GM19351 (cell line): Measurements from ENCODE around the gene OSBPL10.
A peak's percentile ranks its signal among the peaks of the same experiment; 100 is the strongest.
"Not testable (repeated sequence)": the region's sequence is repeated elsewhere in the genome, so short reads cannot be mapped to it uniquely, and the experiment has no call there.

Experiments used
- ATAC-seq: cut with Tn5 transposase; IDR thresholded peaks from one replicate; pipeline ENCODE4 v1.9.1; 2021; ENCODE audit warnings: mild to moderate bottlenecking, moderate library complexity; ENCODE audit not compliant: unreplicated experiment

OSBPL10 gene

DNA sequence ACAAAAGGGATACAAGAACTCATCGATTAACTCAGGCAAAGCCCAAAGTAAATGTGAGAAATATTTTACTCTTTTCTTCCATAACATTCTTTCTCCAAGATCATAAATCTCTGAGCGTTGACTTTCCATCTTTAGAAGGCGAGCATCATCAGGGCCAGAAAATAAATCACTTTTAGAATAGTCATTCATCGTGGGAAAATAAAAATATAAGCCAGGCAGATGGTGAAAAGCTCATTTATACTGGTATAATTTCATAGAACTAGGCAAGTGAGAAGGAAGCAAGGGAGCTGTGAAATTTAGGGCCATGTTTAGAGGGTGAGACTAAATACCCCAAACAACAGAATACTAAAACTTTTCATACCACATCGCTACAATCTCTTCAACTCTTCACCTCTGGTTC is 257.4 kb downstream of the OSBPL10 start:
- ATAC-seq: no peak

DNA sequence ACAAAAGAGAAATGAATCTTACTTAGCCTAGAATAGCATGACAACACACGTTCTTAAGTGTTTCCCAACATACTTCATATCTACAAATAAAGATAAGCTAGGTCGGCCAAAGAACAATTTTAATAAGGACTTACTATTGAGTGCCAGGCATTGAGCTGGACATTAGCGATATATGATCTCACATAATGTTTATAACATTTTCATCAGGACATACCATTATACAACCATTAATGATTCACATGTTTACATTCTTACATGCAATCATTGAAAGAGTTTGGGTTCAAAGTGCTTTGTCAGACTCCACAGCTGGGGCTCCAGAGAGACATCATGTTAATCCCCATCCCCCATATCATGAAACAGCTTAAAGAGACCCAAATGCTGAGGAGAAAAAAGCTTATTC is 259.4 kb downstream of the OSBPL10 start:
- no peak for ATAC-seq

DNA sequence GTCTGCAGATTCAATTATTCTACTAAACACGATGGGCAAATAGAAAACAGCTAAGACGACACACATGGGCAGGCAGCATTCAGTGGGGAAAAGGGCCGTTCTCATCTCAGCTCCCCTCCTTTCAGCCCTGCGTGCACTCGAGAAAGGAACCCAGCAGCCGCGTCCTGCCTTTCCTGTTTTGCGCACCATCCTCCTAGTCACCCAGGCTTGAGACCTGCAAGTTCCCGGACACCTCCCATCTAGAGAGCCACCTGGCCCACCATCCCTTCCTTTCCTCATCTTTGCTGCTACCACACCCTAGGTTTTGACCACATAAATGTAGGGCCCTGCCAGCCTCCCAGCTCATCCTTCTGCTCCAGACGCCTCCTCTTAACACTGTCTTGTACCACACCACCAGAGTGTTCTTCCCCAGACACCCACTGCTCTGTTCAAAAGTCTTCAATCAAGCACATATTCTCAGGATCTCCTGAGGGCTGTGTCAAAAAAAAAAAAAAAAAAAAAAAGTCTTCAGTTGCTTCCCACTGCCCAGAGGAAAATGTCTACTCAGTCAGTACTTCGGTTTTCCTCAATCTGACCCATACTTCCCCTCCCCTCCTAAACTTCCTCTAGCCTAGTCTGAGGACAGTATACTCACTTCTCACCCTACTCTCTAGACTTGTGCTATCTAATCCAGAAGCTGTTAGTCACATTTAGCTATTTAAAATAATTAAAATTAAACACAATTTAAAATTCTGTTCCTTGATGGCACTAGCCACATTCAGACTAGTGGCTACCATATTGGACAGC is 266.4 kb downstream of the OSBPL10 start:
- ATAC-seq: no peak

DNA sequence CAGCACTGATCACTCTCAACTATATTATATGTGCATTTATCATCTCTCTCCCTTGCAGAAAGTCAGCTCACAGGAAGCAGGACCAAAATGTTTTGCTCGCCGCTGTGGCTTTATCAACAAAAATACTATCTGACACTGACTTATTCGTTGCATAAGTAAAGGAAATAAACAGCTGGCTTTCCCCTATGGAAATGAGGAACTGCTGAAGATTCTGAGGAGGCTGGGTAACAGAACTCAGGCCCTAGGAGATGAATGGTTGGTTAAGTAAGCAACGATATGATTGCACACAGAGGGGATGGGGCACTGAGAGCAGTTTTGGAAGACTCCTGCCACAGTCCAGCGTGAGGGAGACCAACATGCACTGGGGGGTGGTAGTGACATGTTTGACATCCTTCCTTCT is 267.2 kb downstream of the OSBPL10 start:
- no peak for ATAC-seq

DNA sequence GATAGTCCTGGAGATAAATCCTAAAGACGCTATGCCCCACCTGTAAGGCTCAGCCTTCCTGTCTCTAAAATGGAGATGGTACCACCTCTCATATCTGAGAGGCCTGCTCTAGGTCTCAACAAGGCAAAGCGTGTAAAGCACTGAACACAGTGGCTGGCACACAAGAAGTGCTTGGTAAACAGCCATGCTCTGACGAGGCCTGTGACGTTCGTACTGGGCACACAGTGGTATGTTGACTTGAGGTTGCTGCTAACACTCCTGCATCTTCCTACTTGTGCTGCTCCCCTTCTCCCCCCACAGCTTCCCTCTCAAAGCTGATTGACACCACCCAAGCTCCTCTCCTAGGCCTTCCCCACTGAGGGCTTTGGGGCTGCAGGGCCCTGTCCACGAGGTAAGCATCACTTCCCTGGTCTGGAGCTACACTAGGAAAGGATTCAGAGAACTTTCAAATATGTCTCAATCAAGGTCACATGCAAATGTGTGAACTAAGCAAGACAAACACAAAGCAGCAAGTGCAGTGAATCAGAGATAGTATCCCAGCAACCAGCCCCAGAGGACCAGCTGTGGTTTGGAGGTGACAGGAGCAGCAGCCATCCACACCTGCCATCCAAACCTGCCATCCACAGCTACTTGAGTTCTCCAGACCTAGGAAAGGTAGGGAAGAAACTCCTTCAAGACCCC is 270.8 kb downstream of the OSBPL10 start:
- no peak for ATAC-seq

DNA sequence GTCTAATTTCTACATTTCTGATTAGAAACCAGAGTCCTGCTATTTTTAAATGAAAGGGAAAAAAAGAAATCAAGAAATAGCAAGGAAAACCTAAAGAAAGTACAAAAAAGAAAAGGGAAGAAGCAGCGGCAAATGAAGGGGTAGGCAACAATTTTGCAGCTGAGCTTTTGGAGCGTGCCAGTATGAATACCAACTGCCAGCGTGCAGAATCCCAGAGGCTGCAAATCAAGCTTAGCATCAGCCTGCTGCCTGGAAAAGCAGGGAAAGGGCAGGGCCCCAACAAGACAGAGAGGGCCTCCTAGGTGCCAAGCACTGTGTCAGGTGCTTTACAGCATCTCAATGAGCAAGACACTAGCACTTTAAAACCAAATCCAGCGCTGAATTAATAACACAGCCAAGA is 271.5 kb downstream of the OSBPL10 start:
- no peak for ATAC-seq

DNA sequence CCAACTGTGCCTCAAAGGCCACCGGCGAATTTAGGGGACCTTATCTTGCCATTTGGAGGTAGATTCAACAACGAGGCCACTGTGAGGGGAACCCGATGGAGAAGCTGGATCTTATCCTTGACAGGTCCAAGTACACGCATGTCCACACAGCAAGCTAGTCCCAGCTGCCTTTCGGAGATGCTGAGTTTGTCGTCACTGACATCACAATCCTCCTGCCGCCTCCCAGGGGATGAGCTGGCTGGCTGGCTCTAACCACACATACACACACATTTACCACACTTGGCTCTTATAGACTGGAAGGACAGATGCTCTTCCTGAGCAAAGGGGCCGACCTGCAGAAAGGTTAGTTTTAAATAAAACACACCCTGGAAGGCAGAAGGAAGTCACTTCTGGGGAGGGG is 272.1 kb downstream of the OSBPL10 start:
- ATAC-seq: no peak

DNA sequence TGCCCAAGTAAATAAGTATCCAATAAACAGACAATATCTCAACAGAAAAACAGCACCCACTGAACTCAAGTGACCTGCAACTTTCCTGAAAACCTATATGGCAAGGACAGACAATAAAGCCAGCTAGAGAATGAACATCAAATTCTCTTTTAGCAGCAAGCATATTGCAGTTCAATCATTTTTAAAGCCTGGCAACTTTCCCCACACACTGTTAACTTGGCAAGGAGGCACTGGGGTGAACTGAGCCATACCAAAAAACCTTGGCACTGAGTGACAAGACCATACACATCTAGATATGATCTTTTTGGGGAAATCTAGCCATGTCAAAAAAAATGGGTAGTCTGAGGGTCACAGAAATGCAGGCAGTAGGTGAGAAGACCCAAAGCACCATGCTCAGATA is 273.8 kb downstream of the OSBPL10 start:
- ATAC-seq: no peak

DNA sequence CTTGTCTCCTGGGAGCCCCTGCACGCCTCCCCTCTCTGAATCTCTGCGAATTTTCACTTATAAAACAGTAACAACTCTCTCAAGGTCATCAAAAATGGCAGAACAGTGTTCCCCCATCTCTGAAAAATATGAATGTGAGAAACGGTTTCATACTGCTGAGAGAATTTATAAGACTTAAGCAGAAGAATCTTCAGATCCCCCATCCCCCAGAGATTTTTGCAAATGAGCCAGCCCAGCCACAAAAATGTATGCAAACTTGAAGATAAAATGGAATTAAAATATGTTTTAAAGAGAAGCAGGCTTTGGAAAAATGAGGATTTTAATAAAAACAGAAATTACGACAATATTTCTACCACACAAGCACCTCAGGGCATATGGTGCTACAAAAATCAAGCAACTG is 275.3 kb downstream of the OSBPL10 start:
- no peak for ATAC-seq

DNA sequence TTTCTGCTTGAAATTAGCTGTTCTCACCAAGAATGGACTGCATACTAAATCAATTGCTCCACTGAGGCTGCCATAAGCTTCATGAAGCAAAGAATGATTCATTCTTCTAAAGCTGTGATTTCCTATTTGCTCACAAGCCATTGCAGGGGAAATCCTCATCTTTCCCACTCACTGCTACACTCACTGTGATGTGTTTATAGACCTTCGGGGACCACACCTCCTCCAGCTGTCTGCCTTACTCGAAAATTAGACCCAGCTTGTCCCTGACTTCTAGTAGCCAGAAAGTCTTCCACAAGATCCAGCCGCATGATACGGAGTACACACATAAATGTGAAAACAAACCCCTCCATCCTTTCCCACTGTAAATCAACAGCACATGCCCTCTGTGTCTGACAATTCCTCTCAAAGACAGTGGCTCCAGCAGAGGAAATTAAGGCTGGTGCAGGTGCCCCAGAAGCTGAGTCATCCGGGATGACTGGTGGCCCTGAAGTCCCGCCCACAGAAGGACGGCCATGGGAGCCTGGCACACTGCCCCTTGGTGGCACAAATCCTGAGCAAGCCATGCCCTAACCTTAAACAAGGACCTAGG is 276.4 kb downstream of the OSBPL10 start:
- no peak for ATAC-seq

DNA sequence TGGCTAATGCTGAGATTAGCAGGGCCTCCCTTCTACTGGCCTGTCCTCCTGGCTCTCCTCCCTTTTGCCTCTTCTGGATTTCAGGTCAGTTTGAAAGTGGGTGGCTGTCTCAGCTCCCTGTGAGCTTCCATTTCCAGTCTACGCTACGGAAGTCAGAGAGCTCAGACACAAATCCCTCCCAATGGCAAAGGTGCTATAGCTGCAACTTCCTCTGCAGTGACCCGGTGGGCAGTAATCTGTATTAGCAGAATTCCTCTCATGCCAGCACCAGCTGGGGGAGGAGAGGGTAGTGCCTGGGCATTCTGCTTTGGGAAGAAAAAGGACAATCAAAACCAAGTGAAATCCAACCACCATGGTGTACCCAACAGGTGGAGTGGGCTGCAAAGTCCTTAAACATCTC is 276.9 kb downstream of the OSBPL10 start:
- ATAC-seq: no peak

DNA sequence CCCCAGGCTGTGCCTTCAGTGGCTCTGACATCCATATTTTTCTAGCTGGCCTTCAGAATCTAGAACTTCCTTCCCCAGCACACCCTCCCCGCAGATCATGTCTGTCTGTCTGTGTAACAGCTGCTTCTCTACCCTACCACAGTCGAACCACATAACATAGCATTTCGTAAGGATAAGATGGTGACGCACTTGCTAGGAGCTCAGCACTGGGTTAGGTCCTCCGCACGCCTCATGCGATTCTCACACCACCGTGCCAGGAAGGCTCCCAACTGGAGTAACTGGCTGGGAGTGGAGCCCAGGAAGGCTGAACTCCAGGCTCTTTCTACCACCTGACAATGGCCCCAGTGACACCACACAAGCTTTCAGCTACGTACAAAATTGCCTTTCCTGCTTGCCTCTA is 279.8 kb downstream of the OSBPL10 start:
- ATAC-seq: no peak

DNA sequence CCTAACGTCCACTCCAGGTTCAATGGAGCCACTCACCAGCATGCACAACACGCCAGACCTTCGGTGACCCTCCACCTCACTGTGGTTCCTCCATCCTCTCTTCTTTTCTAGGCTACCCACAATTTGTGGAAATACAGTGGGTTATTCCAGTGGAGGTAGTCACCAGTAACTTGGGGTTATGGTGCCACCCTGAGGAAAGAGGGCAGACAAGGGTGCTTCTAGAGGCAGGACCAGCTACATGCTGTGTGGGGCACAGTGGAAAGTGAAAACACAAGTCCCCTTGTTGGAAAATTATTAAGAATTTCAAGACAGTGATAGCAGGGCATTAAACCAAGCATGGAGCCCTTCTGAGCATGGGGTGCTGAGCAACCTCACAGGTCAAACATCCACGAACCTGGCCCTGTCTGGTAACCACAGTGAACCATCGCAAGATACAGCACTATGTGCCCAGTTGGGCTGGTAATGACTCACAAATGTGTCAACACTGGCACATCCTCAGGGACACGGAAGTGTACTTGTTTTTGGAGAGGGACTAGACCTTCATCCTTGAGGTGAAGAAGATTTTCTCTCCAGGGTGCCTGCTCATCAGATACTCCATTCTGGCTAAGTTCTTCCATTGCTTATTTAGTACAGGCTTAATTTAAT is 281.6 kb downstream of the OSBPL10 start:
- no peak for ATAC-seq

DNA sequence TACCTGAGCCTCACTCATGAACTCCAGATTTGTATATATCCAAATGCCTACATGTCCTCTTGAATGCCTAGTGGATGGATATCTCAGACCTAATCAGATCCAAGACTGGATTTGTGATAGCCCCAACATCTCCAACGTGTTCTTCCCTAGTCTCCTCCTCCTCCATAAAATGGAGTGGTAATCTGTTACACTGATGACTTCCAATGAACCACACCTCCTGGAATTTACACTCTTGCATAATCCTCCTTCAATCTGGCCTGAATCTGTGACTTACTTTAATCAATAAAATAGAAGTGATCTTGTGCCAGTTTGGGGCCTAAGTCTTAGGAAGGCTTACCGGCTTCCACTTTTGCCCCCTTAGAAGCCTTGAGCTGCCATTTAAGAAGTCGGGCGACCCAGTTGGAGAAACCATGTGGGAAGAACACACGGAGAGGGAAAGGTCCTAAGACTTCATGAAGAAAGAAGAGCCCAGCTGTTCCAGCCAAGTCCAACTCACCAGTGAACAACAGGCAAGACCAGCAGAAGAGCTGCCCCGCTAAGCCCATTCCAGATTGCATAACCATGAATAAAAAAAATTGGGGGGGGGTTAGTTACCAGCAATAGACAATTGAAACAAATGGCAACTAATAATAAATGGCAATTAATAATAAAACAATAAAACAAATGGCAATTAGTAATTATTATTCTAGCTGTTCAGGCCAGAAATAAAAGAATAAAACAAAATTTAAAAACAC is 284.1 kb downstream of the OSBPL10 start:
- ATAC-seq: no peak

DNA sequence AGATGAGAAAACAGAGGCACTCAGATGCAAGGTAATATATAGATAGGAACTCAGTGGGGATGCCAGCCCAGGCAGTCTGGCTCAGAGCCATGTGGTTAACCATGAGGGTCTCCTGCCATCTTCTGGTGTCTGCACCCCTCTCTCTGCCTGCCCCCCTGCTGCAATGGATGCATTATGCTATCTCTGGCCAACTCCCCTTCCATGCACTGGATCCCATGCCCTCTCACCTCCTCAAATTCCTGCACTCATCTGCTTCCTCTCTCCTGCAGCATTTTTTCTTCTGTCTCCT is 285.1 kb downstream of the OSBPL10 start:
- ATAC-seq: no peak

DNA sequence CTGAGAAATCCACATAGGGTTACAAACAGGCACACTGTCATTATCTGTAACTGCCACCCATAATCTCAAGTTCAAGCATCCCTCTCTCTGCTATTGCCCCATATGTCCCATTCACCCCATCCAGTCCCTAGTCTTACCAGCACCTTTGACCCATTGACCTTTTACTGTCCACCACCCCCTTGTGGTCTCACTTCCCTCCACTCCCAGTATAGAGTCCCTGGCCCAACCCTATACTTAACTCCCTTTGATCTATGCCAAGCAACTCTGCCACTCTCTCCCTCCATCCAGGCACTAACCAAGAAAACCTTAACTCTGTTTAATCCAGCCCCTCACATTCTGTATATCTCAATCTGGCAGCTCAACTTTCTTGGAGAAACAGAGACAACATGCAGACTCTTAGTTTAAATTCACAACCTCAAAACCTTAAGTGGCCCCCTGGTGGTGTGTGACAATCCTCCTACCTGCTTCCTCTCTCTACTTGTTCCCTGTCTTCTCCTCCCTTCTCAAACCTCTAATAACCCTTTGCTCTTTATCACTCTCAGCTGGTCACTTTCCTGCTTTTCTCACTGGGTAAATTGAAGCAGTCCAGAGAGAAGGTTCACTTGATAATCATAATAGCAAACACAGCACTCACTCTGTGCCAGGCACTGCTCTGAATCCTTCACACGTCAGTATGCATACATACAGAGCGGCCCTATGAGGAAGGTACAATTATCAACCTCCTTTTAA is 285.6 kb downstream of the OSBPL10 start:
- peak; percentile 80 for ATAC-seq

DNA sequence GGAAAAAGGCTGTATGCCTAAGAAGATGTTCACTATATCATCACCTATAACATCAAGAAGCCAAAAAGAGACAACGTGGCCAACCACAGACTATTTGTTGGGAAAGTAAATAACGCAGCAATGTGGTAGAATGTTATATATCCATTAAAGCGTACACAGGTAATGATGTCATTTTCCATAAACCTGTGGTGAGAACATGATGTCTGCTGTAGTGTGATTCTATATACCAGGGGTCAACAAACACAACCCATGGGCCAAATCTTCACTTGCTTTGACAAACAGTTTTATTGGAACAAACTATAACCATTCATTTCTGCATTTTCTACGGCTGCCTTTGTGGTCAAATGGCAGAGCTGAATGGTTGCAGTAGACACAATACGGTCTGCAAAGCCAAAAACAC is 287.7 kb downstream of the OSBPL10 start:
- no peak for ATAC-seq

DNA sequence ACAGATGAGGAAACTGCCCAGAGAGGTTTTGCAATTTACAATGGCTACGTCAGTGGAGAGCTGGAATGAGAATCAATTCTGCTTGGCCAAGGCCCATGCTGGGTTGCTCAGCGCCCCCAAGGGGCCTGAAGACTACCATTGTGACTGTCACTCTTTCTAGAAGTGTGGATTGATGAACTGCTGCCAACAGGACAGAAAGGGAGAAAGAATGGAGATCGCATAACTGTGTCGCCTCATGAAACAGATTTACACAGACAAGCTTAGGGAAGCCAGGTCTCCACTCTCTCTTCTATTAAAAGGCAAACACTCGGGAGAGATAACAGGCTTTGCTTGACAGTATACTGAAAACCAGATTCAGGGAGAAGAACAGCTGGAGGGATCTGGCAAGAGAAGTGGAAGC is 288.3 kb downstream of the OSBPL10 start:
- no peak for ATAC-seq

DNA sequence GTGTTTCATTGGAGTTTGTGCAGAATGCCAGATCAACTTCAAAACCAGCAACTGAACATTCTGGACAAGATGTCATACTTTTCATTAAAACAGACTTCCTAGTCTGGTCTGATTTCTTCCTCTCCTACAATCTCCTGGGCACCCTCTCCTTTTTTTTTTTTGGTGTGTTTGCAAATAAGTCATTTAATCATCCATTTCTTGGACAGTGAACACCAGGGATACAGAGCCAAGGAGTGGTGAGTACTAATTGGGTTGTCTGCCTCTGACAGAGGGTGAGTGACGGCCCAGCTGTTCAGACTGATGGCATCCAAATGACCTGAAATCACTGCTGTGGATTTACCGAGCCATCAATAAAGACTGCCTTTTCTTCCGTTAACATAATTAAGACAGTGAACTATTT is 290.3 kb downstream of the OSBPL10 start:
- no peak for ATAC-seq

DNA sequence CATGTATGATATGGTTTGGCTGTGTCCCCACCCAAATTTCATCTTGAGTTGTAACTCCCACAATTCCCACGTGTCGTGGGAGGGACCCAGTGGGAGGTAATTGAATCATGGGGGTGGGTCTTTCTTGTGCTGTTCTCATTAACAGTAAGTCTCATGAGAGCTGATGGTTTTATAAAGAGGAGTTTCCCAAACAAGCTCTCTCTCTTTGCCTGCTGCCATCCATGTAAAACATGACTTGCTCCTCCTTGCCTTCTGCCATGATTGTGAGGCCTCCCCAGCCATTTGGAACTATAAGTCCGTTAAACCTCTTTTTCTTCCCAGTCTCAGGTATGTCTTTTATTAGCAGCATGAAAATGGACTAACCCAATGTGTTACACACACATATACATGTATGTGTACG is 291.5 kb downstream of the OSBPL10 start:
- not testable (repeated sequence) for ATAC-seq

DNA sequence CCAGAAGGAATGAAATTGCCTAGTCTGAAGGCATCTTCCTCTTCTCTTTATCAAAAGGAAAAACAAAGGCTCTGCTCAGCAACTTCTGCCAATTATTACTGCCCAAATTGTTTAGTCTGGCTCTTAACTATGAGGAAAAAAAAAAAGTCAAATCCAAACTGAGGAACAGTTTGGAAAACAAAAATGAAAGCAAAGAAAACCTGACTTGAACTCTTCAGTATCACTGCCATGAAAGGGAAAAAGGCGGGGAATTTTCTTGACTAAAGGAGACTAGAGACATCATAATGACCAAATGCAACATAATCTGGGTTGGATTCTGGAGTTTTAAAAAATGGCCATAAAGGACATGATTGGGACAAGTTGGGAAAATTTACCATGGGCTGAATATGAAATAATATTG is 292.1 kb downstream of the OSBPL10 start:
- ATAC-seq: no peak
